Medulla oblongata (tissue), 1 donor: ENCODE results near the gene CHAC1.
A peak's percentile ranks its signal among the peaks of the same experiment; 100 is the strongest.
"Not testable (repeated sequence)": the region's sequence is repeated elsewhere in the genome, so short reads cannot be mapped to it uniquely, and the experiment has no call there.

Experiments used
- DNase-seq: peaks from one replicate; pipeline ENCODE4 v3.0.0-alpha.2; 2015; ENCODE audit errors: extremely low spot score

Gene CHAC1

GRCh38 chr15:40957041-40957555, 3.8 kb downstream of the CHAC1 start:
- no peak for DNase-seq

- DNase-seq = peak; percentile 75
These were observed 4.3 kb downstream of the CHAC1 start for GRCh38 chr15:40957581-40958051.

DNA sequence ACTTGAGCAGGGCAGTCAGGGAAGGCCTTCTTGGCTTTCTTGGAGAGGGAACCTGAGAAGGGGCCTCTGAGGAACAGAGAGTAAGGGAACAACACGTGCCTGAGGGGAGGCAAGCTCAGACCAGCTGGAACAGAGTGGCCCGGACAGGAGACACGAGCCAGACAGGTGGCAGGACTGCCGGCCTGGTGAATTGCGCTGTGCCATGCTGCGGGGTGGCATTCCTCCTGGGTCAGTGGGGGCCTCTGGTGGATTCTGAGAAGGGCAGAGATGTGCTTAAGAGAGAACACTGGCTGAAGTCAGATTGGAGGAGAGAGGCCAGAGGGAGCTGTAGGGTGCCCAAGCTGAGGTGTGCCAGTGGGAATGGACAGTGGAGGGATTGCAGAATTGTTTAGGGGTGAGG, 4.9 kb downstream of the CHAC1 start:
- DNase-seq = no peak

- no peak for DNase-seq
These were observed 5.5 kb downstream of the CHAC1 start for GRCh38 chr15:40958723-40959122.

DNA sequence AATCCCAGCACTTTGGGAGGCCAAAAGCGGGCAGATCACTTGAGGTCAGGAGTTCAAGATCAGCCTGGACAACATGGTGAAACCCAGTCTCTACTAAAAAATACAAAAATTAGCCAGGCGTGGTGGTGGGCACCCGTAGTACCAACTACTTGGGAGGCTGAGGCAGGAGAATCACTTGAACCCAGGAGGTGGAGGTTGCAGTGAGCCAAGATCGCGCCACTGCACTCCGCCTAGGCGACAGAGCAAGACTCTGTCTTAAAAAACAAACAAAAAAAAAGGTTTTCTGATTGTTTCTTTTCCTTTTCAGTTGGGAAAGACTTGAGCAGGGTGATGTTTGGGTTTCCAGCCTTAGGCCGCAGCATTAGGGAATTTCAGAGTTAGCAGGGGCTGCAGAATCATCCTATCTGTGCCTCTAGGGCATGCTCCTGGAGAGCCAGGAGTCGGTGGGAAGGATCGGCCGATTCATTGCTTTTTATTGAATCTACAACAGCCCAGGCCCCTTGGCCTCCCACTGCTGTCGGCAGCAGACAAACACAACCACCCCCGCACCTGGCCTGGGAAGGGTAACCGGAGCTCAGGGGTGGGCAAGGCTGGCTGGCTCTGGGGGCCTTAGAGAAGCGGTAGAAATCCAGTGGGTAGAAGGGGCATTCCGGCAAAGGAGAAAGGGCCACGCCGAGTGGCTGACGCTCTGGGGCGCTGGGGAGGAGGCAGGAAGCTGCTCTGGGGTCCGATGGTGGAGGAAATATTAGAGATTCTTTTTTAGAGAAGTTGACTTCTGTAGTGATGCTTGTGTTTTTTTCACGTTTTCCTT, 6.3 kb downstream of the CHAC1 start:
- DNase-seq = no peak

DNA sequence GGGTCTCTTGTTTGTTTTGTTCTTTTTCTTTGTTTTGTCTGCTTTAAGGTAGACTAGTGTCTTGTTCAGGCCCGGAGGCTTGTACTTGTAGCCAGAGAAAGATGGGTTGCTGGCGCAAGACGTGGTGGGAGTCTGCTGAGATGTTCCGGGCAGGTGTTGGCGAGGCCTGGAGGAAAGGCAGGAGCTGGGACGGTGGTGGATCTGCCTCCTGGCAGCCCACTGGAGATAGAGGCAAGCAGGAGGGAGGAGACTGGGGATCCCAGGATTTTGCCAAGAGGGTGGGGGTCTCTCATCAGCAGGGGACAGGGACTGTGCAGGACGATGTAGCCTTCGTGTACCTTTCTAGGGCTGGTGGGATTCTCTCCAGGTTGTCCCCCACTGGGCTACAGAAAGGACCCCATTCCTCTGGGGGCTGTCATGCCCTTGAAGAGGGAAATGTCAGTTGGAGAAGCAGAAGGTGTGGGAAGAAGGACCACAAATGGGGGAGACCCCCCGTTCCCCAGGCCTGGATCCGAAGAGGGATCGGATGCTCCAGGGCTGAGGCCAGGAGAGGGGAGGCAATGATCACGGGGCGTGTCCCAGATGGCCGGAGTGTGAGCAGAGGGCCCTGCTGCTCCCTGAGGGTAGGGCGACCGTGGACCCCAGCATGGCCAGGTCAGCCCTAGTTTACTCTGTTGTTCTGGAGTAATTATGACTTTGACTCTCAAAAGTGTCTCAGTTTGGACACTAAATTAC, 7.0 kb downstream of the CHAC1 start:
- DNase-seq = no peak

GRCh38 chr15:40960925-40961324, 7.7 kb downstream of the CHAC1 start:
- DNase-seq = no peak

DNA sequence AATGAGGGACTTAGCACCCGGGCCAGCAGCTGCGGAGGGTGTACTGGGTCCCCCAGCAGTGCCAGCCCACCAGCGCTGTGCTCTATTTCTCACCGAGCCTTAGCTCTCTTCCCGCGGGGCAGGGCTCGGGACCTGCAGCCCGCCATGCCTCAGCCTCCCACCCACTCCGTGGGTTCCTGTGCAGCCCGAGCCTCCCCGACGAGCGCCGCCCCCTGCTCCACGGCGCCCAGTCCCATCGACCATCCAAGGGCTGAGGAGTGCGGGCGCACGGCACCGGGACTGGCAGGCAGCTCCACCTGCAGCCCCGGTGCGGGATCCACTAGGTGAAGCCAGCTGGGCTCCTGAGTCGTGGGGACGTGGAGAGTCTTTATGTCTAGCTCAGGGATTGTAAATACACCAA, 8.5 kb downstream of the CHAC1 start:
- not testable (repeated sequence) for DNase-seq

GRCh38 chr15:40962317-40962716, 9.0 kb downstream of the CHAC1 start:
- DNase-seq = not testable (repeated sequence)

GRCh38 chr15:40963201-40963600, 9.9 kb downstream of the CHAC1 start:
- no peak for DNase-seq

DNA sequence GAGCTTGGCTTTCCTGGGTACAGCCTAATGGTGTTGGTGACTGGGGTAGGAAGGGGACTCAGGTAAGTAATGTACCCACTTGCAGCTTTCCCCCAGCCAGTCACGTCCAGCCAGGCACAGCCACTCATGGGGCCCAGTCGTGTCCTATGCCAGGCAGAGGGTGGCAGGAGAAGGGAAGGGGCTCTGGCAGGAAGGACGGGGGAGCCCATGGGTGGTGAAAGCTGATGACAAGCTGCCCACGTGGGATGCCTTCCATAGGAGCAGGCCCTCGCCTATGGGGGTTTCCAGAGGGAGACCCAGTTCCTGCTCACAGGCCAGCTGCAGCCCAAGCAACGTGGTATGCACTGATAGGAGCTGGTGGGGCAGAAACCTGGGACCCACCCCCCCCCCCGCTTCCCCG, 10.7 kb downstream of the CHAC1 start:
- no peak for DNase-seq

DNA sequence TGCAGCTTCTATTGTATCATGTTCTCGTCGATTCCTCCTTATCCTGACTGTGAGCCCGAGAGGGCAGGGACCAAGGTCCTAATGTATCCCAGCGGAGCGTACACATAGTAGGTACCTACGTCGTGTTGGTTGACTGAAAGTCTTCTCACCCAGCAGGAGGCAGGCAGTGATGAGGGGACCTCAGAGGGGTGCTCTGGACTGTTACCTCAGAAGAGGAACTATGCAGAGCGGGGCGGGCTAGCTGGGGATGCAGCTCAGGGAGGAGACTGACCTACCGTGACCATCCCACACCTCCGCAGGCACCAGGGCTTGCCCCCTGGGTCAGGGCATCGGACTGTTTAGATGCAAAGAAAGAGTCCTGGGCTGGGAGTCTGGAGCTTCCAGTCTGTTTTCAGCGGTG, 11.4 kb downstream of the CHAC1 start:
- DNase-seq = no peak

GRCh38 chr15:40968290-40969085, 15.2 kb downstream of the CHAC1 start:
- no peak for DNase-seq

DNA sequence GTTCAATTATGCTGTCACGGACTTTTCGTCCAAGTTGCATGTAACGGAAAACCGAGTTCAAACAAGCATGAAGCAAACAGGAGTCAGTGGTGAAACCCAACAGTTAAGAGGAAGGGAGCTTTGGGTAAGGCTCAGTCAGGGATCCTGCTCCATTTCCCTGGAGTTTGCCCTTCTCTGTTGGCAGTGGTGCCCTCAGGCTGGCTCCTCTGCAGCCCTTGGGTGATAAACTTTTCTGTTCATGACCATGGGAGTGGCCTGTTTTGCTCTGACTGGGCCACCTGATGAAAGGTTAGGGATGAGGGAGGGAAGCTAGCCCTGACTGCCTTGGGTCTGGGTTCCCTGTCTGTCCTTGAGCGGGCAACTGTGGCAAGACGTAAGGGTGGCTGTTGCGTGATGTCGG, 16.1 kb downstream of the CHAC1 start:
- DNase-seq = no peak

DNA sequence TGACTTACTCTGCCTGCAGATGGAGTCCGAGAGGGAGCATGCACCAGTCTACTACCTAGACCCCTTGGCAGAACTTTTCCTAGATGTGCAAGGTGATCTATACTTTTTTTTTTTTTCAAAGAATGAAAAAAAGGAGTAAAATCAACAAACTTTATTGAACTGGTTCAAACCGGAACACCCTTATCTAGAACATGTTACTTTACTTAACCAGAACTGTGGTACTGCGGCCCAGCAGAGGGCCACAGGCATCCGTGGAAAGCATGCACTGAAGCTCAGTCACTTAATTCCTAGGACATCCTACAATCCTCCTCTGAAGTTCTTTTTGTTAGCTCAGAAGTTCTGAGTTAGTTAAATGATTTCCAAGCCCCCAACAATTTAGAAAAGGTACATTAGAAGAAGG, 21.6 kb downstream of the CHAC1 start:
- DNase-seq = no peak

- no peak for DNase-seq
These were observed 23.5 kb downstream of the CHAC1 start for GRCh38 chr15:40976819-40977218.

DNA sequence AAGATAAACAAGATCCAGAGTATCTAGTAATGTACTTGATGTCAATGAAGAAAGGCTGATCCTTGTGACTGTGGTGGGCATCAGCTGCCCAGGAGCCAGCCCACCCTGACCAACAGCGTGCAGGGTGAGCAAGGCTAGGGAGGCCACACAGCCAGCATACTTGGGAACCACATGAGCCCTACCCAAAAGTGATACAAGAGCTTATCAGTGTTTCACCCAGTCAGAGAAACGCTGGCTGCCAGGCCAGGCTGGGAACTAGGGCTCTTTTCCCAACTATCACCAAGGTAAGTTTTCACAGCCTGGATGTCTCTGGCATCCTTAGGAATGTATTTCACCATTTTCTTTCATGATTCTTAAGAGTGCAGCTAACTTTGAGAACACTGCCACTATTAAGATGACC, 24.9 kb downstream of the CHAC1 start:
- DNase-seq = no peak

- DNase-seq = no peak
These were observed 25.3 kb downstream of the CHAC1 start for GRCh38 chr15:40978562-40978961.

GRCh38 chr15:40981186-40981585, 27.9 kb downstream of the CHAC1 start:
- no peak for DNase-seq

DNA sequence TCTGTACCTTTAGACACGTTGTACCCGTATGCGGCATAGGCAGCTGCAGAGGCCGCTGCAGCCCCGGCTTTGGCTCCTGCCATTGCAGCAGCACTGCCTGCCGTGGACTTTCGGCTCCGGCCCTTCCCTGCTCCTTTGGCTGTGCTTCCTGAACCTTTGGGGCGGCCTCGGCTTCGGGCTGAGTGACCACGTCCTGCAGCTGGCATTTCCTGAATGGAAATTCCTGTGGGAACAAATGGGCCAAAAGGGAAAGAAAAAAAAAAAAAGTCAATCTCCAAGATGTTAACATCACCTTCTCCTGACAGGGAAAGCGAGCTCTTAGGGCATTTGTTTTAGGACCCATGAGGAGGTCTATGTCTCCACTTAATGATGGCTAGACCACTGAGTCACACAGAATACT, 29.6 kb downstream of the CHAC1 start:
- no peak for DNase-seq

DNA sequence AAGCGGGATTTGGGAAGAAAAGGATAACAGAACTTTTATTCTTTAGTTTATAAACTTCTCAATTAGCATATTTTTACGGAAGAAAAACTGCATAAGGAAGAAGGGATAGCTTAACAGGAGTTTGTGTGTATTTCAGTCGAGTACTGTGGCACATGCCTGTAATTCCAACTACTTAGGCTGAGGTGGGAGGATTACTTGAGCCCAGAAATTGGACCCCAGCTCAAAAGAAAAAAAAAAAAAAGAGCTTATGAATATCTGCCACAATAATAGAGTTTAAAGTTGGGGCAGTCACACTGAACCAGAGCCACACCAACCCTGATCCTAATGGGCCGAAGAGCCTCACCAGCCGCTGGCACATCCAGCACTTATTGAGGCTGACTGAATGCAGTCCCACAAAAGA, 31.1 kb downstream of the CHAC1 start:
- DNase-seq = no peak

DNA sequence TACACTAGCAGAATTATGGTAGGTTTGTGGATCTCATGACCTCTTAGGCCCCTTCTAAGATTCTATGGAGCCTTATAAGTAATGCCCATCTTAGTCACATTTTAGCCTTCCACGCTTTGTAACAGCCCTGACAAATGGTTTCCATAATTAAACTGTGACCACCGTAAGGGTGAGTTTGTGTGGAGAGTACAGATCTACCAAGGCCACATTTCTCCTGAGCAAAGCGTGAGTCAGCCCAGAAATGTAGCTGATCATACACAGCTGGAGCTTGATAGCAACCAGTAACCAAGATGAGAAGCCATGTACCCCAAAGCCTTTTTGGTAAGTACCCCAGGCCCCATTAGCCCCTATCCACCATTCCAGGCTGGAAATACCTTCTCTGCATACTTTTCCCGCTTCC, 31.7 kb downstream of the CHAC1 start:
- no peak for DNase-seq
